ENCODE results near the gene TEX51.

Gene TEX51

DNA sequence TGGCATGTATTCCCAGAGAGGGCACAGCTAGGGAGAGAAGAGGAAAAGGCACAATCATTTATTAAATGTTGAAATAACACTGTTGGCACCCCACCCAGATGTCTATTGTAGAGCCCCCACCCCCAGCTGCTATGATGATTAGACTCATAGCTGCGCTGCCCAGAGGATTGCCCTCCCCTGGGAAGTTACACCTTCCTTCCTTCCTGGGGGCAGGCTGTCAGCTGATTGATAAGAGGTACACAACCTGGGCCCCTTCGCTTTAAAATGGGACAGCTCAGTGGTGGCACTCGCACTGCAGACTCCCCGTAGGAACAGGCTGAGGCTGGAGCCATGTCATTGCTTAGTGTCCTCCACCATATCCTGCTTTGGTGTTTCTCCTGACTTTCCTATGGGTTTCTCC is 18.1 kb downstream of the TEX51 start:
- DNase-seq = no peak

DNA sequence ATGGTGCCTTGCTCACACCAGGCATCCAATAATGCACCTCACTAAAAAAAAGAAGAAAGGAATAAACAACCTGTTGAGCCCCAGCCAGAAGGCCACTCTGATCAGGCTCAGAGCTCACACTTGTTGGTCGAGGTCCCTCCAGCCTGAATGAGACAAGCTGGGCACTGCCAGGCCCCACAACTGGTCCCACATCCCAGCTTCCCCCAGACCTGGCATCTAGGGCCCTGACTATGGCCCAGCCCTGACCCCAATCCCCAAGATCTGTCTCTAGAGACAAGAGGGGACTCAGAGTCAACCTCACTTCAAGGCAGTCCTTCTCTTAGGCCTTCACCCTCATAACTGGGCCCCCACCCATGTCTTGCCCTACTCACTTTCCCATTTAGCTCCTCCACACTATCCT is 22.4 kb downstream of the TEX51 start:
- DNase-seq = no peak

DNA sequence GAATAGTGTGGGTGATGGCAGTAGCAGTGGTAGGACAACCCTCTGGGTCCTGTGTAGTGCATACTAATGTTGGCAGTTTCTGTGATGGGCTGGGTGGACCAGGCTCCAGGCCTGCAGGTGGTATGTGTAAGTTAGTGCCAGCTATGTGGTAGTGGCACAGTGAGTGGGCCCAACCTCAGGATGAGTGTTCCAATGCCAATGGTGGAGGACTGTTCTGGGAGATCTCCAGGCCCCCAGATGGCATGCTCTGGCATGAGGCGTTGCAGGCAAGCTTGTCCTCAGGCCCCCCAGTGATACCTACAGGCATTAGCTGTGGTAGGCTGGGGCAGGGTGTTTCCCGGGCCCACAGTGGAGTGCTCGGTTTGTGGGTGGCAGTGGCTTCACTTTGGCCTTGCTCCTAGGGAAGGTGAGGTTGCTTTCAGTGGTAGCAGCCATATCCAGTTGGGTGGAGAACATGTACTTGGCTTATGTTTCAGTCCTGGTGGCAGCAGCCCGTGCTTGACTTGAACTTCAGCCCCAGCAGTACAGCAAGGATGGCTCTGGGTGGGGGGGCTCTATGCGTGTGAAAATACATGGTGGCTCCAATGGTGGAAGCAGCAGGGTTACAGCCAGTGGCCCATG is 32.4 kb downstream of the TEX51 start:
- DNase-seq = no peak

DNA sequence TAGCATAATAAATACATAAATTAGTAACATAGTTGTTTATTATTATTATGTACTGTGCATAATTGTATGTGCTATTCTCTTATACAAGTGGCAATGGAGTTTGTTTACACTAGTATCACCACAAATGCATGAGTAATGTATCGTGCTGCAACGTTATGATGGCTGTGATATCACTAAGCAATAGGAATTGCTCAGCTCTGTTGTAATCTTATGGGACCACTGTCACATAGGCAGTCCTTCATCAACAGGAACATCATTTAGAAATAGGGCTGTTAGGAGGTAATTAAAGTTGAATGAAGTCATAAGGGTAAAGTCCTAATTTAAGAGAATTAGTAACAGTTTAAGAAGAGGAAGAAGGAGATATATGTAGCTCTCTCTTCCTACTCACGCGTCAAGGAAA is 33.8 kb downstream of the TEX51 start:
- DNase-seq = no peak

DNA sequence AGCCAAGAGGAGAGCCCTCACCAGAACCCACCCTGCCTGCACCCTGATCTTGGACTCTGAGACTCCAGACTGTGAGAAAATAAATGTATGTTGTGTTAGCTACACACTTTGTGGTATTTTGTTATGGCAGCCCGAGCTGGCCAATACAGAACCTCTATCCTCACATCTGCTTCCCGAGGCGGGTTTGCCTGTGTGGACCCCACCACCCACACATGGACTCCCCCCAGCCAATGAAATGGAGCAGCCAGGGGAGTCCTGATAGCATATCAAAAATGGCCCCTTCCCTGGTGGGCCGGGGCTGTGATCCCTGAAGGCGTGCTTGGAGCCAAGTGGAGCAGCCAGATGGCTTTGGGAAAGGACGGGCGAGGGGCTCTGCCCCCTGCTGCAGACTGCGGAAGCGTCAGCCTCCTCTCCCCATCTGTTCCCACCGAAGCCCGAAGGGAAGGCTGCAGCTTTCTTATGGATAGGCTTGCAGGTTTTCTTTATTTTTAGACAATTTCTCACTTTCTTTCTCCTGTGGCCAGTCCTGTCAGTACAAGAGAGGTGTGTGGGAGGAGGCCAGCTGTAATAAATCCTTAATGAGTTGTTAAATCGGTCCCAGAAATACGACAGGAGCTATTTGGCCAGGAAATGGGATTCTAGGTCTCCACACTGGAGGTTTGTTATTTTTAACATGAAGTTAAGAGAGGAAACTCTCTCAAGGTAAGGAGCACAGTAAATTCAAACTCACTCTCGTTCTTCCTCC is 34.4 kb downstream of the TEX51 start:
- DNase-seq = no peak

DNA sequence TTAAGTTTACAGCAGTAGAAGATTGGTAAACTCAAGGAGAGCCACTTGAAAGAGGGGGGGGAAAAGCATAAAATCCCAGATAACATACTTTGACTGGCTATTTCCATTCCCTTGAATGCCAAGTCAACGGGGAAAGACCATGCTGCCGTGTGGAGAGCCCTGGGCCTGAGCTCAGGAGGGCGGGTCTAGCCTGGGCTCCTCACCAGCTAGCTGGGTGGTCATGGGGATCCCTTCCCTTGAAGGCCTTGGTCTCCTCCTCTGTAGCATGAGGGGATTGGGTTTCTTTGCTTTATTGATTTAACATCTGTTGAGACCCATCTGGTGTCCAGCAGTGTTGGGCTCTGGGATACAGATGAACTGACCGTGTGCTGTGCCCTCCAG is 35.0 kb downstream of the TEX51 start:
- no peak for DNase-seq

DNA sequence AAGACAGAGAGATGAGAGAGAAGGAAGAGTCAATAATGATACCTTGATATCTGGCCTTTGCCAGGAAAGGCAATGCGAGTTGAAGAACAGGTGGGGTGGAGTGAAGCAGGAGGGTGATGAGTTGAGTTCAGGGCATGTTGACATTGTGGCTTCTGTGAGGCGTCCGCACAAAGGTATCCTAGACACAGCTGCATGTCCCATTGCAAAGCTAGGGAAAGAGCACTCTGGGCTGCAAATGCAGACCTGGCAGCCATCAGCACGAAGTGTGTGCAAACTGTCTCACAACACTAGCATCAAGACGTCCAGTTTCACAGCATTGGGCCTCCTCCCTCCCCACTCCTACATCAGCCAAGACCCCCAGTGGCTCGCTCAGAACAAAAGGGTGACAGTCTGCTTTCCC is 36.1 kb downstream of the TEX51 start:
- no peak for DNase-seq

DNA sequence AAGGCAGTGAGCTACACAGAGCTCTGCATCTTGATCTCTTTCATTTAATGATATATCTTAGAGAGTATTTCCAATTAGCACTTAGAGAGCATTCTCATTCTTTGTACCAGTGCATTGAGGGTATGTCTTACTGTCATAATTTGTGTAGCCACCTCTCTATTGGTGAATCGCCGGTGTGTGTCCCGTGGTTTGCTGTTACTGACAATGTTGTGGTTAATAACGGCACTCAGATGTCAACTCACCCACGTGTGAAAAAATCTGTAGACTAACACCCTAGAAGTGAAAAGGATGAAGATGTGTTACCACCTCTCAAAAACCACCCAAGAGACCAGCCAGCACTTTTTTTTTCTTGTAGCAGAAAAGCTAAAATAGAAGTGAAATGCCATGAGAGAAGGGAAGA is 37.1 kb downstream of the TEX51 start:
- DNase-seq = no peak

DNA sequence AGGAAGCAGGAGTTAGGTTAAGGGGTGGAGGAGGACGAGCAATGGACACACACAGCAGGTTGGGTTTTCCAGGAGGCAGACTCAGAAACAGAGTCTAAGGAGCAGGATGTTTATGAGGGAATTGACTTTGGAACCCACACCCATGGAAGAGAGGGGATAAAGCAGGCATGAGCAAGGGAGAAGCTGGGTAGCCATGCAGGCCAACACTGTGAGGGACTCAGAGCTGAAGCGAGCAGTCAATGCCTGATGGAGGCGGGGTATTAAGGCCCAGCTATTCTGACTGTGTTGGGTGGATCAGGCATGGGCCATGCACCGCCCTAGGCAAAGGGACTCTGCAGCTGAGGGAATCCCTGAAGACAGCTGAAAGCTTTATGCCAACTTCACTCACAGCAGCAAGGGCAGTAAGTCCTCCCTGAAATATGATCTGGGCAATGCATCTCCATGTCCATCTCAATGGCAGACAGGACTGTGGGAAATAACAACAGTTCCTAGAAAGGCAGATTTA is 37.6 kb downstream of the TEX51 start:
- no peak for DNase-seq

DNA sequence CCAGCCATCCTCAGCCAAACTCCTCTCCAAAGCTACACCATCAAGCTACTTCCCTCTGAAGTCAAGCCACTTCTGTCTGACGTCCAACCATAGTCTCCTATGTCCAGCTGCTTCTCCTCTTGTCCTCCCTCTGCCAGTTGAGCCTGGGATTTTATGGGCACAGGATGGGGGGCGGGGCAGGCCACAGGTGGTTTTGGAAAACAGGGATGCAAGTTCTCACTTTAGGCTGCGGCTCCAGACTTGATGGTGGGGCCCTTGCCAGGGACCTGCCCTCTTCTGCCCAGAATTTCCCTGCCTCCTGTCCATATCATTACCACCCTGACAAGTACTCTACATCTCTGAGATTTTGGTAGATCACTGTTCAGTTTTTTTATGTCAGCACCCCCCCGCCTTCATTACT is 41.6 kb downstream of the TEX51 start:
- DNase-seq = no peak

DNA sequence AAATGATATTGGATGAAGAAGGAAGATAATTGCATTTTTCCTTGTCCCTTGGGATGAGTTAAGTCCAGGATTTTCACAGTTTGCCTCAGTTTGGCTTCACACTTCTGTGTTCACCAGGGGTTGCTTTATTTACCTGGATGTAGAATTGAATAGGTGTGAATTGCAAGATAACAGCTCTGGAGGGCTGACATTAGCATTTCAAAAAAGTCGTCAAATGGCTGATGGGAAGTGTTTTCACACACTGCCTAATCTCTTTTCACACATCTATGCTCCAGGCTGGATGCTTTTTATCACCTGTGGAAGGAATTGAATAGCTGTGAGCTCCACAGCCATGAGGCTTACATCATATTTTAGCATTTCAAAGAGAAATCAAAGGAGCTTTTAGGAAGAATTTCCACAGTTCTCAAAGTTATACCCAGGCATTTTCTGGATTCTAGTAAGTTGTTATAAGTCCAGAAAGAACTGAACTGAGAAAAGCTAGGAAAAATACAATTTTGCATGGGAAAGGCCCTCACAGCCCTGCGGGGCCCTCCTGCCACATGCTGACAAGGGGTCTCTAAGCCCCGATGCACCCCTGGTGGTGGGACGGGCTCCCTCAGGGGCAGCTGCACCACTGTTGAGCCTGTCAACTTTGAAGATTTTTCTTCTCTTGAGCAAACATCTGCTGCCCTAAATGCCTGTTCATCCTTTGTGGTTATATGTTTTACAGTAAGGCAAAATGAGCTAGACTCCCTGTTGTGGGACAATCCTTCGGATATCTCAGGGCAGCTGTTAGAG is 43.9 kb downstream of the TEX51 start:
- no peak for DNase-seq

DNA sequence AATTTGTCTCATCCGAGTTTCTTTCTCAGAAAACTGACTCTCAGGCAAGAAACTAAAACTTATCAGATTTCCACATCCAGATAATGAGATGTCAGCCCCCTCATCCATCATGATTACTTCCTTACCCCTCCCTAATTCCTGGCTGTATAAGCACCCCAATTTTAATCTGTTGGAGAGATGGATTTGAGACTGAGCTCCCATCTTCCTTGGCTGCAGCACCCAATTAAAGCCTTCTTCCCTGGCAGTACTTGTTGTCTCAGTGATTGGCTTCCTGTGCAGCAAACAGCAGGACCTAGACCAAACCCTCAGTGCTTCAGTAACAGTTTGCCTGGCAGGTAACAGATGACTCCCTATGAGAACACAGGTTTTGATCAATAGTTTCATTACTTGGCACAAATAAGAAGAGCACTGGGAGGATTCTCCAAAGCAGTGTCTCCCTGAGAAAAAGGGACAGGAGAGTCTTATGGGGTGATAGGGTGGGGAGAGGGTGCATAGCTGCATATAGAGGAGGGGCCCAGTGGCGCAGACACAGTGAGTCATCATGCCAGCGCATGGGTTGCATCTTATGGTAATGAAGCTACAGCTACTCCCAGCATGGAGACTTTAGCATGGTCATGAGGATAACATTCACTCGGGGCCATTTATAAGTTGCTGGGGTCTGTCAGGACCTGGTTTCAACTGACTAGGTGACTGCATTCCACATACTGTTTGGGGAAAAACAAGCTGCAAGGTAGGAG is 45.1 kb downstream of the TEX51 start:
- DNase-seq = no peak

DNA sequence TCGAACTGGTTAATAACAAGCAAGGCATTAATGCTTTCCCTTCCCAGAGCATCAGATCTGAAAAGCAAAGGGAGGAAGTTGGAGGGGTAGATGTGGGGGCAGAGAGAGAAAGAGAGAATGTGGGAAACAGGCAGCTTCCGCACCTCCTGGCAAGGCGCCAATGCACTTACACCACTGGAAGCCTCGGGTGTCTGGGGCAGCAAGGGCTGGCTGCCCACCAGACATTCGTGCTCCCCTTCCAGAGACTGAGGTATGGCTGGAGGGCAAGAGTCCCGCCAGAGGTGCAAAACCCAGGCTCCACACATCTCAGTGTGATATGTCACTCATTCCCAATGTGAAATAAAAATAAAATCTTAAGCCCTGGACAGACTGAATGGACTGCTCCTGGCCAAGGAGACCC is 46.4 kb downstream of the TEX51 start:
- DNase-seq = no peak

DNA sequence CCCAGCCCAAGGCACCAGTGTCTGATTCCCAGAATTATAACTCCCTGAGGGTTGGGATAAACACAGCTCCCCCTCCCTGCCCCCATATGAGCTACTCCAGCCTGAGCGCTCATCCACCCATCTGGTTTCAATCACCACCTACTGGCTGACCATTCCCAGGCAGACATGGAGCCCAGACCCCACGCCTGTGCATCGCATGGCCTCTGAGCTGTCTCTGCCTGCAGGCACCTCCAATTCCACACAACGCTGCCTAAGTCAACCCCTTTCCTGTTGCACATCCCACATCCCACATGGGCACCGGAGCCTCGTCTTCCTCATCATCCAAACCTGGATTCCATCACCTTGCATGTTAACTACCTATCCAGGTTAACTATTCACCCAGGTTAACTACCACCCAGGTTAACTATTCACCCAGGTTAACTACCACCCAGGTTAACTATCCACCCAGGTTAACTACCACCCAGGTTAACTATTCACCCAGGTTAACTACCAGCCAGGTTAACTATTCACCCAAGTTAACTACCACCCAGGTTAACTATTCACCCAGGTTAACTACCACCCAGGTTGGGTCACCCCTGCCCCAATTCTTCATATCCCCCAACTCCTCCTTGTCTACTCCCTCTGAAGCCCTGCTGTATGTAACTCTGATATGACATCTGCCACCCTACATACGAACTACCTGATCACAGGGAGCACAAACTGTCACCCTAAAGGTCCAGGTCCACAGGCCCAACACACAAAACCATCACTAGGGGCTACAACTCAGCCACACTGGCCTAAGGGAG is 47.8 kb downstream of the TEX51 start:
- DNase-seq = peak; percentile 5

DNA sequence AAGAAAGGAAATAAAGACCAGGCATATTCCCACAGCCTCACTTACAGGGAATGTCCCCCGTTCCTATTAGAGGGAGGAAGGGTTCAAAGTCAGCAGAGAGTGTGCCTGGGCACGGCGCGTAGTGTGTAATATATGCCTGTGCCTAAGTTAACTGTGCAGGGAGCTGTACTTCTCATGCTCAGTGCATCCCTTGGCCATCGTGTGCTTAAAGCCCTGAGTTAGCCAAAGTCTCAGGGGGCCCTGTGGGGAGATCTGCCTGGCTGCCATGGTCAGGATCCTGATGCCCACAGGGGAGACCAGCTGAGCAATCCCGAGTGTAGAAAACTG is 48.4 kb downstream of the TEX51 start:
- DNase-seq = no peak

DNA sequence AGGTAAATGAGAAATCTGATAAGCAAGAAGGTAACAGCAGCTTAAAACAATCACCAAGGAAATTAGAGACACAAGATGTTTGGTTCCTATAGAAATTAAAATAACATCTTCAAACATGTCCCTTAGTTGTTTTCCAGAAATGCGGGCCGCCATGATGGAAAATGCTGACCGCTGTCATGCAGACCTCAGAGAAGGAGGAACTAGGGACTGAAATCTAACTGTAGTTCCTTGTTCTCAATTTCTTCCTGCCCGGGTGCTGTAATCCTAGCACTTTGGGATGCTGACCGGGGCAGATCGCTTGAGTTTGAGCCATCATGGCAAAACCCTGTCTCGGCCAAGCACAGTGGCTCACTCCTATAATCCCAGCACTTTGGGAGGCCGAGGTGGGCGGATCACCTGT is 51.1 kb downstream of the TEX51 start:
- DNase-seq = no peak

DNA sequence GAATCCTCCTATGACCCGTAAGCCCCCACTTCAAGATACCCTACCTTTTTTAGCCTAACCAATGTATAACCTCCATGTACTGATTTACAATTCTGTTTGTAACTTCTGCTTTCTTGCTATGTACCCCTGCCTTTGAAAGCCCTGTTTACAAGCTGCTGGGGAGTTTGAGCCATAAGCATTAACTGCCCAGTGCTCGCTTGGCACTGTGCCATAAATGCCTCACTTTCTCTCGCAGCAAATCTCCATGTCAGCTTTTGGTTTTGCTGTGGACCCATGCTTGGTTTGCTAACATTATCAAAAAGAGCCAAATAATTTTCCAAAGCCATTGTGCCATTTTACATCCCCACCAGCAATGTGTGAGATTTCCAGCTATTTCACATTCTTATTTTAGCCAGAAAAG is 51.8 kb downstream of the TEX51 start:
- no peak for DNase-seq
